PC-9 (cell line): ENCODE data around the gene COLQ. TPM values are rescaled to one million over a fixed set of nuclear protein-coding genes. Genes with fewer than 3 reads are reported as not detected.

ENCODE experiments used
- BruUV-seq: library from RNA; stranded (reverse); fragments of 400-500 nt; replicated peaks from 2 replicates; lab custom pipeline; 2021; lab: Mats Ljungman, UMichigan
- CTCF ChIA-PET: fragments of 300-600 bp; sonication (Branson Sonifier 250); formaldehyde crosslinking; loops from one replicate; lab custom pipeline; 2022; ENCODE audit warnings: antibody characterized with exemption; lab: Charles Lee
- POLR2A ChIA-PET: fragments of 300-600 bp; sonication (Branson Sonifier 250); formaldehyde crosslinking; loops from one replicate; lab custom pipeline; 2022; ENCODE audit warnings: antibody characterized with exemption; ENCODE audit not compliant: unreplicated experiment; lab: Charles Lee
- DNase-seq, 2 experiments: peaks; one replicate each; pipeline versions ENCODE4 v3.0.0 to v3.0.0-alpha.2; 2015 to 2022; ENCODE audit warnings: mixed read lengths in 1 of 2
- H2AFZ ChIP-seq: fragments of 200-600 bp; sonication (generic); 2 replicates; pipeline ENCODE4 v1.8.1; 2017; ENCODE audit warnings: antibody characterized with exemption
- H3F3A ChIP-seq: fragments of 200-600 bp; sonication (generic); 2 replicates; pipeline ENCODE4 v1.8.1; 2017; ENCODE audit warnings: antibody characterized with exemption, mild to moderate bottlenecking, low read depth; ENCODE audit not compliant: insufficient read depth
- H3K27ac ChIP-seq: fragments of 200-600 bp; sonication (generic); 2 replicates; pipeline ENCODE4 v1.6.1; 2016; ENCODE audit warnings: mixed run types
- H3K27me3 ChIP-seq: fragments of 200-600 bp; sonication (generic); 2 replicates; pipeline ENCODE4 v1.6.1; 2016; ENCODE audit warnings: low read depth, mixed run types; ENCODE audit not compliant: insufficient read depth
- H3K36me3 ChIP-seq: fragments of 200-600 bp; sonication (generic); 2 replicates; pipeline ENCODE4 v1.6.1; 2016; ENCODE audit warnings: low read depth, mixed run types
- H3K4me1 ChIP-seq: fragments of 200-600 bp; sonication (generic); replicated peaks from 2 replicates; pipeline ENCODE4 v1.6.1; 2016; ENCODE audit warnings: mixed run types; ENCODE audit not compliant: insufficient read depth
- H3K4me2 ChIP-seq: fragments of 200-600 bp; sonication (generic); 2 replicates; pipeline ENCODE4 v1.6.1; 2017; ENCODE audit warnings: mixed run types
- H3K4me3 ChIP-seq: fragments of 200-600 bp; sonication (generic); 2 replicates; pipeline ENCODE4 v1.6.1; 2016; ENCODE audit warnings: mixed run types
- H3K79me2 ChIP-seq: fragments of 200-600 bp; sonication (generic); 2 replicates; pipeline ENCODE4 v1.6.1; 2017; ENCODE audit warnings: low read depth, mixed run types
- H3K9me2 ChIP-seq: fragments of 200-600 bp; sonication (generic); 2 replicates; pipeline ENCODE4 v1.8.1; 2017; ENCODE audit warnings: mild to moderate bottlenecking; ENCODE audit not compliant: insufficient read depth
- H3K9me3 ChIP-seq: fragments of 200-600 bp; sonication (generic); 2 replicates; pipeline ENCODE4 v1.8.1; 2016; ENCODE audit warnings: low read depth; ENCODE audit not compliant: insufficient read depth
- H4K20me1 ChIP-seq: fragments of 200-600 bp; sonication (generic); 2 replicates; pipeline ENCODE4 v1.8.1; 2017; ENCODE audit not compliant: insufficient read depth
- CTCF ChIP-seq: fragments of 200-600 bp; sonication (generic); conservative IDR thresholded peaks from 2 replicates; pipeline ENCODE4 v1.6.1; 2017; ENCODE audit warnings: mixed run types, antibody characterized with exemption, mild to moderate bottlenecking, moderate library complexity
- EZH2 ChIP-seq: fragments of 200-600 bp; sonication (generic); IDR thresholded peaks from 2 replicates; pipeline ENCODE4 v1.8.0; 2017; ENCODE audit warnings: antibody characterized with exemption, low read depth
- intact Hi-C: fragments of 100-400 bp; cut with micrococcal nuclease; formaldehyde crosslinking; loops from one replicate; pipeline ENCODE4 v1.10.0; 2022; ENCODE audit not compliant: unreplicated experiment
- total RNA-seq: library from RNA; stranded (reverse); gene quantifications from 2 replicates; pipeline ENCODE4 v1.2.3, GENCODE V29; 2021

Gene COLQ
- total RNA-seq, 1 experiment from 2014 or later = 0.79 TPM

GRCh38 chr3:15409774-15410173 is 111.7 kb downstream of the COLQ start:
- DNase-seq = no peak
- no peaks in the 10 kb centered on the region for H3K9me3 ChIP-seq
- no peaks in the 10 kb centered on the region for H3K79me2 ChIP-seq
- H3K36me3 ChIP-seq = peaks cover 14% of the 10 kb centered on the region
- no peak overlapping the region for H2AFZ ChIP-seq
- TF ChIP-seq EZH2 (no peak), CTCF (no peak)
- no peaks in the 10 kb centered on the region for H4K20me1 ChIP-seq
- H3K4me2 ChIP-seq = no peak overlapping the region
- ChIA-PET POLR2A (no interaction called here), CTCF (no interaction called here)
- no peaks in the 10 kb centered on the region for H3K9me2 ChIP-seq
- no peak overlapping the region for H3K4me3 ChIP-seq
- H3K4me1 ChIP-seq = no peaks in the 10 kb centered on the region
- H3K27ac ChIP-seq = no peak overlapping the region
- intact Hi-C loops = loop anchor here (10.0 kb wide), 2 partner anchors 295 to 485 kb away; no protein-coding TSS in a partner anchor
- BruUV-seq = no TSS peak
- H3F3A ChIP-seq = no peaks in the 10 kb centered on the region
- H3K27me3 ChIP-seq = no peaks in the 10 kb centered on the region

- H3K4me2 ChIP-seq = no peak overlapping the region
- no peak overlapping the region for H3K27ac ChIP-seq
- no peaks in the 10 kb centered on the region for H3K27me3 ChIP-seq
- CTCF ChIA-PET = no interaction called here
- TF ChIP-seq EZH2 = no peak
- TF ChIP-seq CTCF = no peak
- H3K36me3 ChIP-seq = peaks cover 10% of the 10 kb centered on the region
- H3K9me2 ChIP-seq = no peaks in the 10 kb centered on the region
- no peak overlapping the region for H2AFZ ChIP-seq
- no peaks in the 10 kb centered on the region for H3K9me3 ChIP-seq
- no TSS peak for BruUV-seq
- intact Hi-C loops = loop anchor here (10.0 kb wide), 2 partner anchors 294 to 484 kb away; no protein-coding TSS in a partner anchor
- no peak overlapping the region for H3K4me3 ChIP-seq
- 0 out of 2 replicates have a peak, but pooled peaks cover under 1% of the 10 kb centered on the region for H3K4me1 ChIP-seq
- no peak for DNase-seq
- no peaks in the 10 kb centered on the region for H4K20me1 ChIP-seq
- H3K79me2 ChIP-seq = no peaks in the 10 kb centered on the region
- no peaks in the 10 kb centered on the region for H3F3A ChIP-seq
- POLR2A ChIA-PET = no interaction called here
These were observed 112.3 kb downstream of the COLQ start for GRCh38 chr3:15409239-15409638.

GRCh38 chr3:15405448-15406050 is 116.0 kb downstream of the COLQ start:
- H3K27me3 ChIP-seq = no peaks in the 10 kb centered on the region
- H2AFZ ChIP-seq = no peak overlapping the region
- H3K4me1 ChIP-seq = peaks cover 8% of the 10 kb centered on the region; the same call in 1 of the 2 replicates
- no peak overlapping the region for H3K4me2 ChIP-seq
- H3K9me3 ChIP-seq = no peaks in the 10 kb centered on the region
- no peaks in the 10 kb centered on the region for H3F3A ChIP-seq
- H3K4me3 ChIP-seq = no peak overlapping the region
- H4K20me1 ChIP-seq = no peaks in the 10 kb centered on the region
- BruUV-seq = no TSS peak
- H3K27ac ChIP-seq = no peak overlapping the region
- peaks cover 3% of the 10 kb centered on the region; the same call in 1 of the 2 replicates for H3K36me3 ChIP-seq
- no peak for DNase-seq
- no peaks in the 10 kb centered on the region for H3K9me2 ChIP-seq
- ChIA-PET POLR2A (interaction anchor here (0.6 kb wide), 2 partner anchors 66 to 139 kb away, joined by 3 read pairs; no protein-coding TSS in a partner anchor), CTCF (interaction anchor here (0.6 to 1.7 kb wide), 6 partner anchors 27 to 202 kb away, joined by 3 to 18 read pairs (median 4); no protein-coding TSS in a partner anchor)
- intact Hi-C loops = loop anchor here (1.0 to 10.0 kb wide), 7 partner anchors 27 to 481 kb away; partner anchors contain the start of gene CAPN7
- H3K79me2 ChIP-seq = no peaks in the 10 kb centered on the region
- TF ChIP-seq EZH2 (no peak), CTCF (peak; percentile 84)
